ENCODE results near the gene ZFHX3.

ZFHX3 gene

DNA sequence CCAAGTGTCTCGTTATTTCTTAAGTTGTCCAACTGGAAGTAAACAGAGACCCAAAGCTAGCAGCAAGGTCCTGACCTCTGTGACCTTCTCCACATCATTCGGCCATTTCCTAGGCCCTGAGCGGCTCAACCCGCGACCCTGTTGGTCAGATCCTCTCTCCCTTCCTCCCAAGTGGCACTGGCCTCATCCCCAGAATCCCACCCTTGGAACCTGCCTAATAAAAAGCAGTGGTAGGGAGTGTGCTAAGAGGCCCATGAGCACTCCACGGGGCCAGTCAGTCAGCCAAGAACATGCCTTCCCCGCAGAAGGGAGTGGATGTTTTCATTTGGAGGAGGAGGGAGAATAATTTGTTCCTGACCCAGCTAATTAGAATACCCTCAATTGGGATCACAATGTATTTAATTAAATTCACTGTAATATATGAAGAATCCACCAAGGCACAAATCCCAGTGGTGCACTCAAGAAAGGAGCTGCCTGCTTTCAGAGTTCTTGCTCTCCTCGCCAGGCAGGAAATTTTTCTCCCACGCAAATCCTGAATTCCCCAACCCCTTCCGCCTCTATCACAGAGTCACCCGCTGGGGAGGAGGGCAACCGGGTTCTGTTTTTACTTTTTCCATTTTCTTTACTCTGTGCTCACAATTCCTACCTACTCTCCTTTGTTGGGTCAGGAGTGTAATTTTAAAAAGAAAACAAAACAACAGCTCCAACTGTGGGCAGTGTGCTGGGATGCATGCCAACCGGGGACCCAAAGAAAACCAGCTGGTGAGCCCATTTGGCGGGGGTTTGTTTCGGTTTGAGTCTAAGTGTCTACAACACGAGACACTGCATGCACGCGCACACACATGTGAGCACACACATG, 153.4 kb downstream of the ZFHX3 start:
- DNase-seq = no peak

DNA sequence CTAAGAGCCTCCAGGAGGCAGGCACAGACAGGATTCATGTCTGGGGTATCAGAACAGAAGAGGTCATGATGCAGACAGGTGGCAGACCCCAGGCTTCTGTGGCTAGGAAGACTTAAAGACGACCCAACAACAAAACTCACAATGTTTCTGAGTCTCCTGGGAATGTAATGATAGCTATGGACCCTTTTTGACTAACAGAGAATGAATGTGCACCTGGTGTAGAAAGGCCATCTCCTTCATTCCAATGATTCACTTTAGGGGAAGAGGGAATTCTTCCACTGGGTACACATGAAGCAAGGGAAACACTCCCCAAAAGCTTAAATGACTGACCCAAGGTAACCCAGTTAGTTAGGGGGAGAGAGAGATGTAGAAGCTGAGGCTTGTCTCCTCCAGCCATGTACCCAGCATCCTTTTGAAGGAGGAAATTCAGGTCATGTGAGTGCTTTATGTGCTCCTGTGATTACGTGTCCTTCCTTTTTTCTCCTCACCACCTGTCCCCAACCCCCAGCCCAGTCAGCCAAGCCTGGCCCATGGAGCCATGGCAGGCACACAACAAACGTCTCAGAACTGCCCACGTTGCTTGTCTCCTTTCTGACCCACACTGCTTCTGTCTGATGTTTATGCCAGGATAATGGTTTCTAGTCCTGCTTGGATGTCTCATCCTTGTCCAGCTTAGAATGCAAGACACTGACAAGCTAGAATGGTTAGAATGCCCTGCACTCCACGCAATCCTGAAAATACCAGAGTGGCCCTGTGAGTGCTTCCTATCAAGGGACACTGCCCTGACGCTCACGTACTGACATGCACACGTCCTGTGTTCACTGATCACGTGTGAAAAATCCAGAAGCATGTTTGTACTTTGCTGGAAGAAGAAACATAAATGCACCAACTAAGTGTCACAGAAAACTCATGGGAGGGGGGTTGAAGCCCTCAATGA, 156.4 kb downstream of the ZFHX3 start:
- DNase-seq = no peak

DNA sequence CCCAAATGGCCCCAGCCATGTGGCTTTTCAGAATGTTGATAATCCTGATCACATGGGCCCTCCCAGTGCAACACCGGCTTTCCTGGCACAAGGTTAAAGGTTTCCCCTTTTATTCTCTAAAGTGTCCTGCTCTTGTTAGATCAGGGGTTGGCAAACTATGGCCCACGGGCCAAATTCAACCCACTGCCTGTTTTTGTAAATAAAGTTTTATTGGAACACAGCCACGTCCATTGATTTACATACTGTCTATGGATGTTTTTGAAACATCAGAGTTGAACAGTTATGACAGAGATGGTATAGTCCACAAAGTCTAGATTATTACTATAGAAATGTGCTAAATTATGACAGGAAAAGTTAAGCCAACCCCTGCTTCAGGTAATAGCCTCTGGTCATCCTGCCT, 157.3 kb downstream of the ZFHX3 start:
- no peak for DNase-seq

DNA sequence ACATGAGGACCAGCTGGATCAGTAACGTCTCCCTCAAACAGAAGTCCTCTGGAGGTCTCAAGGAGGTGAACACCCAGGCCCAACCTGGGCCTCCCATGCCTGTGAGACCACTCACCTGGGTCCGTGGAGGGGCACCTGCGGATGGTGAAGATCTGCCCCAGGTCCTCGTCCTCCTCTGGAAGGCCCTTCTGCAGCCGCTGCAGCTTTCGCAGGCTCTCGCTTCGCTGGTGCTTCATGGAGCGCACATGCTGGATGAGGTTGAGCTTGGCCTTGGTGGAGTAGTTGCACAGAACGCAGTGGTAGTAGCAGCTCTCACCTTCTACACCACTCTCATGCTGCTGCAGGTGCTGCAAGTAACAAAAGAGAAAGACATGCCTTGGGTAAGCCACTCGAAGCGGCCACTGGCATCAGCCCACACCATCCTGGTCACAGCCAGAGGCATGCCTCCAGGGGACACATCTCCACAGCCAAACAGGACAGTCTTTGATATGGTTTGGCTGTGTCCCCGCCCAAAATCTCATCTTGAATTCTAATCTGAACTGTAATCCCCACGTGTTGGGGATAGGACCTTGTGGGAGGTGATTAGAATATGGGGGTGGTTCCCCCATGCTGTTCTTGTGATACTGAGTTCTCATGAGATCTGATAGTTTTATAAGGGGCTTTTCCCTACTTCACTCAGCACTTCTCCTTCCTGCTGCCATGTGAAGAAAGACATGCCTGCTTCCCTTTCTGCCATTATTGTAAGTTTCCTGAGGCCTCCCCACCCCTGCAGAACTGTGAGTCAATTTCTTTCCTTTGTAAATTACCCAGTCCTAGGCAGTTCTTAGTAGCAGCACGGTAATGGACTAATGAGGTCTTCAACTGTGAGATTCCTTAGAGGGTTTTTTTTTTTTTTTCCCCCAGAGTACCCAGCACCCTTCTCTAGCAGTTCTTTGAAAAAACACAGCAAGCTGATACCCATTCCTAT, 158.0 kb downstream of the ZFHX3 start:
- no peak for DNase-seq

DNA sequence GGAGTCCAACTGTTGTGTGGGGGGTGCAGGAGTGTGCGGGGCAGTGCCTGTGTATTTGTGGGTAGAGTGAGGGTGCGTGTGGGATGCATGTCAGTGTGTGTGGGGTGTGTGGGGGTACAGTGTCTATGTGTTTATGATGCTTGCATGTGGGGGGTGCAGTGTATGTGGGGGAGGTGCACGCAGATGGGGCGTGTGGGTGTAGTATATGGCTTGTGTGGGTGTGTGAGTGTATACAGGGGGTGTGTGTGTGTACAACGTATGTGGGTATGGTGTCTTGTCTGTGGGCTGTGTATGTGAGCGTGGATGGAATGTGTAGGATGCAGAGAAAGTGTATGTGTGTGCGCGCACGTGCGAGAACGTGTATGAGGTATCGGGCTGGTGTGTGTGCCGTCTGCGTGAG, 160.4 kb downstream of the ZFHX3 start:
- DNase-seq = no peak

DNA sequence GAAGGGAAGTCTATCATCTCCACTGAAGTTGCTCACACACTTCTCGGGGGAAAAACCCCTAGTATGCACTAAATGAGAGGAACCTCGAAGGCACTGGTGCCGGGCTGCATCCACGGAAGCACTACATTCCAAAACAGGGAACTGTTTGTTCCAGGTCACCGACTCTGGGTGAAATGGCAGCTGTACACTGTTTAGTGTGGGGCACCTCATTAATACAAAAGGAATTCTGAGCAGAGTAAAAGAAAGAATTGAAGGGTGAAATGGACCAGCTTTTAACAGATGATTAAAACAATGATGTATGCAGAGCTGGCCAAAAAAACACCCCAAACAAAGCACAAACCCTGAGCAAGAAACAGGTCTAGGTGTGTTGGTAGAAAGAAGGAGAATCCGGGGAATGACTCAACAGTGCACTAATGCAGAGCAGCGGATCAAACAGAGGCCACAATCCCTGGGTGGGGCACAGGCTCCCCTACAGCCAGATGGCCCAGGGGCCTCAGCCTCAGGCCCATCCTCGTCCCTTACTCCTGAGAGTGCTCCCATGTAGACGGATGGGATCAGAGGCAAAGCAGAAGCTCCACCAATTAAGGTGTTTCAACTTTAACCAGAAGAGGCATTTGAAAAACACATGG, 161.5 kb downstream of the ZFHX3 start:
- DNase-seq = no peak

DNA sequence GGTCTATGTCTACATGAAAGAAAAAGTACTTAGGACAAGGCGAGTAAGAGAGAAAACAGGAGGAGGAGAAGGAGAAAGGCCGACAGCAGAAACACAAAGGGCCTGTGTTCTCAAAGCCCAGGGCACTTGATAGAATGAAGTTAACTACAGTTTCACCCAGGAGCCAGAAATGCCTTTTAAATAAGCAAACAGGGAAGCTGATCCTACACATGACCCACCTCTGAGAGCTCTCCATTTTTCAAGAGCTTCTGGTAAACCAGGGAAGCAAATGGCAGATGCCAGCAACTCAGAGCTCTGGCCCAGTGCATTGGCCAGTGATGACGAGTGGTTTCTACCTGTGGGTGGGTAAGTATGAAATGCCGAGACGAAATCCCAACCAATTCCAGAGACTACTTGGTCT, 163.4 kb downstream of the ZFHX3 start:
- no peak for DNase-seq

DNA sequence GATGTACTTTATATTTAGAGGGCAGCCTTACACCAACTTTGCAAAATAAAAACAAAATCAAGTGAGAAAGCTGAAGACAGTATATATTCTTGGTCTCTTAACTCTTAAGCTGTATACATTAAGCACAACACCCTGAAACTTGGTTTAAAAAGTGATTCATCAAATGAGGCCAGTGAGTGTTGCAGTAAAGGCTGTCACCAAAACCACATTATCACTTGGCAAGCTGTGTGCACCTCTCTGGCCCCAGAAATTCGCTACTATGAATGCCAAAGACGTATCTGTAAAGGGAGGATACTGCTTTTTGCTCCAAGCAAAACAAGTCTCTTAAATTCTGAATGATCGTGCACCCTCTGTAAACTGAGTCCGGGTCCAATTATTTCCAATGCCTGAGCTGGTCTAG, 163.9 kb downstream of the ZFHX3 start:
- no peak for DNase-seq

DNA sequence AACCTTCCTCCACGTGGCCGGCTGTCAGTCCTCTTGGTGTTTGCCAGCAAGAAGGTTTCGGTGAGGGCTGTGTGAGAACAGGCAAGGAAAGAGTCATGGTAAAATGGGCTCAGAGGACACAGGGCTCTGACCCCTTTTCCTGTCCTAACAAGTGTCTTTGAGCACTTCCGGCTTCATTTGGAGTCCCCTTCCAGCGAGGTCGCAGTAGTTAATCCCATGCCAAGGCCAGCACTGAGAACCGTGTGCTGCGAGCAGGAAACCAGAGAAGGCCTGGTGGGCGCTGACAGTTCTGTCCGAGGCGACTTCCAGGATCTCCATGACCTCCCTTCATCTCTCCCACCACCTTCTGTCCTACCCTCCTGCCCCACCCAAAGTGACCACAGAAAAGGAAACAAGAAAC, 168.1 kb downstream of the ZFHX3 start:
- no peak for DNase-seq

DNA sequence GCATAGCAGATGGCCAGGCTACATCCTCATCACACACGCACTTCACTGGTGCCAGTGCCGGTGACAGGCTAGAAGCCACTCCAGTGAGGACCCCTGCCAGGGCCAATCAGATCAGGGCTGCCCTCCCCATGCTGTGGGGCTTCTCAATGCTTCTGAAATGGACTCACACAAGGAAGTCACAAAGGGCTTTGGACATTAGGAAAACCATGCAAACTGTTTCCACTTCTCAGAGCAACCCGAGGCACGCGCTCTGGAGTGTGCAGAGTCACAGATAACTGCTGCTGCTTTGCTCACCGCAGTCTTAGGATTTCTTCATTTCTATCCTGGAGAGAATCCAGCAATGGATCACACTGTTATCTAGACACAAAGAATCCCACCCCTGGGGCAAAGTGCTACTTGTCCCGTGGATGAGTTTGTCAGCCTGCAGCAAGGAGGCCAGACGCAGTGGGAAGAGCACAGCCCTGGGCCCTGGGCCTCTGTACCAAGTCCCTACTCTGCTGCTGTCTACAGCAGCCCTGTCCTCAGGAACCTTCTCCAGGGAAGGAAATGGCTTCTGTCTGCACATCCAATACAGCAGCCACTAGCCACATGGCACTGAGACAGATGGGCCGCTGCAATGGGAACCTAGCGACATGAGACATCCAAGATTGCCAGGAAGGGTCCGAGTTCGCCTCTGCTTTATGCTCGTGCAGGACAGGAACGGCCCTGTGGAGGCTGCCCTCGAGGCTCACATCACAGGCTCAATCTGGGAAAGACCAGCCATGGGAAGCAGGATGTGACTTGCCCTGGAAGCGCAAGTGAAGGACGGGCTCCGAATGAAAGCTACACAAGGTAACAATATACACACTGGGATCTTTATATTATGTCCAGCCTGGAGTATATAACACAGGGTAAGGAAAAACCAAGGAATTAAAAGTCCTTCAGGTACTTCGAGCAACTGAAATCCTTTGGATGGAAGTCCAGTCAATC, 169.3 kb downstream of the ZFHX3 start:
- DNase-seq = no peak

DNA sequence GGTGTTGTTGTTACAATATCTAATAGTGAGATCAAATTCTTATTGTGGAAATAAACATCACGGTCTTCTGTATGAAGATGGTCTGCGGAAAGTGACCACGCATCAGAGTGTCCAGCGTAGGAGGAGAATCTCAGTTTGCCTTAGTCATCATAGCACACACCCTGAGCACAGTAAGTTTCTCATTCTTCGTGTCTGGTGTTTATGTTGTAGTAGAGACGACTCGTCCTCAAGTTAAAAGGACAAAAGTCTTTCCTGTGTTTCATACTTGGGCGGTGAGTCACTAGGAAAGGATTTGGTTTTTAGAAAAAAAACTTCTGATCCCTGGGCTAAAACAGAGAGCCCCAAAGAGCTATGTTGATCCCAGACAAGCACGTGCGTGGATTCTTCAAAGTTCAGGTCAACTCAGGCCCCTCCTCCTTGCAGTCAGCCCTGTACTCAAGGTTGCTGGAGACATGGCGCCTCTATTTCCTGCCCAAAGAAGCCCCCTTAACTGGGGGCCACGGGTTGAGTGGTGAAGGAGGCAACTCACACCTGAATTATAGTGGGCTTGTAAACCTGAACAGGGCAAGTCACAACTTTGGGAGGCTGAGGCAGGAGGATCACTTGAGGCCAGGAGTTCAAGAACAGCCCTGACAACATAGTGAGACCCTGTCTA, 170.4 kb downstream of the ZFHX3 start:
- DNase-seq = no peak

DNA sequence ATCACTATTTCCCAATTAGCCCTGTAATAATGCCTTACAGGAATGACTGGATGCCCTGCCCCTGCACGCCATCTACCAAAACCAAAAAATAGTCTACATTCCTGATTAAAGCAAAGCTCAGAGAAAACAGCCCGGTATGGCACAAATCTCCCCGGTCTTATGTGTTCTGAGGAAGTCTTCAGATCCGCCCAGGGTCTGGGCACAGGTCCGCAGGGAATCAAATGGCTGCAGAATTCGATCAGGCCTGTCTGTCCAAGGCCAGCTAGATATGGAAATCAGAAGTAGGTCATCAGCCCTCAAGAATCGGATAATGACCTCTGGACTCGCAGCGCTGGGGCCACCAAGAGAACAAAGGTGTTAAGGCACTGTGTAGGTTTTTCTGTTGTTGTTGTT, 171.0 kb downstream of the ZFHX3 start:
- no peak for DNase-seq

DNA sequence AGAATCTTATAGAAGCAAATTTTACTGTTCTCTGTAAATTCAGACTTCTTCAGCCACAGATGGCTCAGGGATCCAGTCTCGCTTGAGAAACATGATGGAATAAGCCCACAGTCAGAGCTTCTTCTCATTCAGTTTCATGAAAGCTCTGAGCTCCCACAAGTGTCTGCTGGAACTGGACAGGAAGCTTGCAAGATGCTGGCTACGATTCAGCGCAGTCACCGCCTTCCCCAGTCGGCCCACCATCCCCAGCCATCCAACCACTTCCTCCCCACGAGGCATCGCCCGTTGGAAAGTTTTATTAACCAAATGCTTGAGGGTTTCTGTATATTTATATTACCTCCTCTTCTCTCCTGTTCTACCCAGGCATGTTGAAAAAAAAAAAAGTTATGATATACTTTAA, 171.7 kb downstream of the ZFHX3 start:
- DNase-seq = peak; percentile 40

DNA sequence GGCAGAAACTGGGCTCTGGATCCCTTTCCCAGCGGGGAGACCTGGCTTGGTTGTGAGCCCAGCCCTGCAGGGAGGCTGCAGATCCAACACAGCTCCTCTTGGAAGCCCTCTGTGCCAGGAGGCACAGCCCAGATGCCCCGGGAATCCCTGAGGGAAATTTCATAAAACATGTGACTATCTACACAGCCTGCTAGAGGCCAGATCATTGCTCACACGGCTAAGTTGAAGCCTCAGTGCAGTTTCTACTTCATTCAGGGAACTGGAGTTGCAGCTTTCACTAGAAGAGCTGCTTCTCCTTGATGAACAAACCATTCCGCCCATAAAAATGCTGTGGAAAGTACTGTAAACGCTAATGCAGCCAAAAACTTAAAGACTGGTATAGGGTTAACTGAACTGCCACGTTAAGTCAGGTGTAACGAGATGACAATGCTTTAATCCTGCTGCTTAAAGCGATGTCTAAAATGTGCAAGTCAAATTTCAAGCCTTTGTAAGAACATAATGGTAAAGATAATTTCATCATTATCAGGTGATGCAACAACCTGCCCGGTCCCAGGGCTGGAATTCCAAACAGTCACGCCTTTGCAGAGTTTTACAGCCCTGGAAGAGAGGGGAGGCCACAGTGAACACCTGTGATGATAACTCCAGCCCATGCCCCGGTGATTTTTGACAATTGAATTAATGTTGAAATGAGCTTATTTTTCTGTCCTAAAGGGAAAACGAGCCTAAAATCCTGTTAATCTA, 172.5 kb downstream of the ZFHX3 start:
- DNase-seq = no peak

DNA sequence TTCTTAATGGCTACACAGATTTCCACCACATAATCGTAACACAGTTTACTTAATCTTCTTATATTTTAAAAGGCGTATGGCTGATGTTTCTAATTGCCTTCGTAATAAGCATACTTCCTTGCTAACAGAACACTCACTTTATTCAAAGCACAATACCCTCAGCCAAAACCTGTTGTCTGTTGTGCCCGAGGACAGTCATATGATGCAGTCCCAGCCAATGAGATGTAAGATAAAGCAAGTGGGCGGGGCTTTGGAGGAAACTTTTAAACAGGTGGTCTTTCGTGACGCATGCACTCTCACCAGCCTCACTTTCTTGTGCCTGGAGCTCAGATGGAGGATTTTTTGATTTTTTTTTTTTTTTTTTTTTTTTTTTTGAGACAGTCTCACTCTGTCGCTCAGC, 174.1 kb downstream of the ZFHX3 start:
- no peak for DNase-seq

DNA sequence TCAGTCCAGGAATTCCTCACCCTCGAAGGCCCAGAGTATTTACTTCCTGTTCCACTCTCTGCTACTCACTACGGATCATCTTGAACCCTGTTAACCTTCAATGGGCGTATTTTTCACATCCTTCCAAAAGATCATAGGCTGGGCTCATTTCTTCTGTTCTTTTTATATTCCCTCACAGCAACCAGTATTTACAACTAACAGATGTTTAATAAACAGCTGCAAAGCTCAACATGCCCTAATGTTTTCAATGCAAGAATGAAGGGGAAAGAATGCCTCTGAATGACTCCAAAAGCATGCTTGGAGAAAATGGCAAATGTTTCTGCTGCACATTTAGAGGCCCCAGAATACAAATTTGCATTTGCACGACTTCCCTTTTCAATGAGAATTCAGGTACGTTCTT, 174.9 kb downstream of the ZFHX3 start:
- DNase-seq = no peak

DNA sequence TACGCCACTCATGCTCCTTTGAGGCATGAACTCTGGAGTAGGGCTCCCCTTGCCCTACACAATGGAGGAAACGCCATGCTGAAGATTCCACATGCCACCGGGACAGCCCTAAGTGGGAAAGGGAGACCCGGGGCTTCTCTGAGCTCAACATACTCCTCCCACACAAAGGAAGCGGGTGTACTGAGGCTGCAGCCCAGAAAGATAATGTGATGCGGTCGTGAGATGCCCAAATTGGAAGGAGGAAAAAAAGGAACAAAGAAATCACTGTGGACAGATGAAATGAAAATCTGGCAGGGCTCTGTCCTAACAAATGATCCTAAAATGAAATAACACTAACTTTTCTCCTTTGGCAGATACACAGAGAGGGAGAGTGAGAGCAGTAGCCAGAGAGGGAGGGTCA, 182.1 kb downstream of the ZFHX3 start:
- no peak for DNase-seq

DNA sequence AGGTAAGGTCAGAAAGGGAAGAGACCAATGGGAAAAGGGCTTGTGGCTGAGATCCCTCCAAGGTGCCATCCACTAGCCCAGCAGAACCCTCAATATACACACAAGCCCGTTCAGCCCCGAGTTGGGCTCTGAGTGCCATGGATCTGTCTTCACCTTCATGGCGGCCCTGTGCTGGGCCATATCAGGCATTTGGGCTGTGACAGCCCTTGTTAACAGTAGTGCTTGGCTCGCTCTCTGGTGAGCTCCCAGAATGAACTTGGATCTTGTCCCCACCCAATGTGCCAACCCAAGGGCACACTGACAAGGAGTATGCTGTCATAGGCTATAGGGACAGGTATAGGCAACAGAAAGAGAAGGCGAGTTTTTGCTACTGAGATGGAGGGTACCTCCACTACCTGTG, 182.7 kb downstream of the ZFHX3 start:
- DNase-seq = no peak

DNA sequence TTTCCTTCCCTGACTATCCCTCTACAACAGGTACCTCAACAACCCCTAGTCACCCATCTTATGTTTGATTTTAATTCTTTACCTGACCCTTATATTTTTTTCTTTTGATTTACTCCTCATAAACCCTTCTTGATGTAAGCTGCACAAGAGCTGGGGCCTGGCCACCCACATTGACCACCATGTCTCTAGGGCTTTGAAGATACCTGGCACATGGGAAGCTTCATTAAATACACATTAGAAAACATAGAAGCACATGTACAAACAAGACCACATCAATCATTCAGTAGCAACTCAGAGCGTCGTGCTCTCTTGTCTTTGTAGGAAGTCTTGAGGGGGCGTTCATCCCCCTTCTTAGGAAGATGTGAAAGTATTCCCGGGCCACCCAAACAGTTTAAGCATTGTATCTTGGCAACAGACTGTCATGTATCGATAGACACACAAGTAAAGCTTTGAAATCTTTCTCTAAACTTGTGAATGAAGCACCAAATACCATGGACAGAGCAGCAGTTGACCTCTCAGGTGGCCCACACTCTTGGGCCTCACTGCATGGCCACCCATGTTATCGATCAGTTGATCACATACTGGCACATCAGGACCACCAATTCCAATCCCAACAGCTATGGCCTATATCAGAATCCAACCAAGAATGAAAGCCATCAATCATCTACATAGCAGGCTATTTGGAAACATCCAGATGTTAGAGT, 183.6 kb downstream of the ZFHX3 start:
- DNase-seq = no peak
